Dermis blood vessel endothelial cell (primary cell): ENCODE results near the gene TP53TG5. TPM values are rescaled to one million over a fixed set of nuclear protein-coding genes. Genes with fewer than 3 reads are reported as not detected.
A peak's percentile ranks its signal among the peaks of the same experiment; 100 is the strongest.

Source experiments
- DNase-seq: peaks from one replicate; pipeline ENCODE4 v3.0.0; 2010
- total RNA-seq: library from RNA; depleted of rRNA; stranded (reverse); fragments of >200 nt; gene quantifications from 2 replicates; pipeline ENCODE4 v1.2.3, GENCODE V29; 2014

Gene TP53TG5
- total RNA-seq, 1 donor from 2014 or later: not detected

DNA sequence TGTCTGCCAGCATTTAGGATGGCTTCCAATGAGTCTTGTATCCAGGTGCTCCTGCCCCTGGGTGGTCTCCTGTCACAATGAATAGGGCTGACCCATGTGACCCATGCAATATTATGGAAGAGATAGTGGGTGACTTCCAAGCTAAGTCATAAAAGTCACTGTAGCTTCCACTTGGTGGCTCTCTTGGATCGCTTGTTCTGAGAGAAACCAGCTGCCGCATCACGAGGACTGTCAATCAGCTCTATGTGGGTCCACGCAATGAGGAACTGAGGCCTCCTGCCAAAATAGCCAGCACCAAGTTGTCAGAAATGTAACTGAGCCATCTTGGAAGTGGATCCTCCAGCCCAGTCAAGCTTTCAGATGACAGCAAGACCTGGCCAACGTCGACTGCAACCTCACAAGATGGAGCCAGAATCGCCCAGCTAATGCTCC lies 55.2 kb downstream of the TP53TG5 start:
- DNase-seq: peak; percentile 66

Other genes starting within 250 kb of the TP53TG5 start
- gene PI3, start 203.4 kb downstream of the TP53TG5 start, total RNA-seq: not detected in 2 replicates
- not detected in 2 replicates for gene SEMG1, start 171.3 kb downstream of the TP53TG5 start, total RNA-seq
- gene SEMG2, start 157.0 kb downstream of the TP53TG5 start, total RNA-seq: not detected in 2 replicates
- gene SLPI, start 123.8 kb downstream of the TP53TG5 start, total RNA-seq: 0.70 and 2.0 TPM in 2 replicates
- not detected in 2 replicates for gene RBPJL, start 71.5 kb downstream of the TP53TG5 start, total RNA-seq
- 0.09 and 0.17 TPM in 2 replicates for gene MATN4, start 70.0 kb downstream of the TP53TG5 start, total RNA-seq
- gene SDC4, start 29.9 kb downstream of the TP53TG5 start, total RNA-seq: 41.5 and 79.3 TPM in 2 replicates
- 23.3 and 26.2 TPM in 2 replicates for gene SYS1, start 15.2 kb downstream of the TP53TG5 start, total RNA-seq
- 3.4 and 8.9 TPM in 2 replicates for gene DBNDD2, start 30.0 kb upstream of the TP53TG5 start, total RNA-seq
- gene PIGT, start 37.8 kb upstream of the TP53TG5 start, total RNA-seq: 23.8 and 32.4 TPM in 2 replicates
- not detected in 2 replicates for gene WFDC2, start 91.4 kb upstream of the TP53TG5 start, total RNA-seq
- gene SPINT3, start 137.3 kb upstream of the TP53TG5 start, total RNA-seq: not detected in 2 replicates
- not detected in 2 replicates for gene WFDC6, start 161.2 kb upstream of the TP53TG5 start, total RNA-seq
- gene EPPIN, start 169.1 kb upstream of the TP53TG5 start, total RNA-seq: not detected in 2 replicates
- not detected in 2 replicates for gene WFDC8, start 201.0 kb upstream of the TP53TG5 start, total RNA-seq